ENCODE data around the gene MEG3. TPM values are rescaled to one million over a fixed set of nuclear protein-coding genes. Genes with fewer than 3 reads are reported as not detected.

Gene MEG3
- total RNA-seq, 1 donor from 2014 or later = 34.8 TPM

- intact Hi-C loops (cut with DNase I) = no loop called here
- DNase-seq (ENCODE audit: missing footprints) (peak; percentile 52), ATAC-seq (no peak)
Observed at GRCh38 chr14:100867631-100868315, 41.9 kb downstream of the MEG3 start.

GRCh38 chr14:100868621-100869370 is 42.9 kb downstream of the MEG3 start:
- intact Hi-C loops (cut with DNase I) = no loop called here

GRCh38 chr14:100871234-100872186 is 45.6 kb downstream of the MEG3 start:
- no peak for DNase-seq (ENCODE audit: missing footprints)
- ATAC-seq = peak; percentile 6
- intact Hi-C loops (cut with DNase I) = no loop called here

More at GRCh38 chr14:100868621-100869370, 42.9 kb downstream of the MEG3 start:
- no peak for ATAC-seq
- DNase-seq (ENCODE audit: missing footprints) = peak; percentile 48

GRCh38 chr14:100872259-100873095 is 46.6 kb downstream of the MEG3 start:
- intact Hi-C loops (cut with DNase I) = no loop called here
- DNase-seq (ENCODE audit: missing footprints) = peak; percentile 40
- no peak for ATAC-seq

- ATAC-seq (no peak), DNase-seq (ENCODE audit: missing footprints) (peak; percentile 26)
- intact Hi-C loops (cut with DNase I) = no loop called here
Observed at GRCh38 chr14:100873096-100873482, 47.2 kb downstream of the MEG3 start.

DNA sequence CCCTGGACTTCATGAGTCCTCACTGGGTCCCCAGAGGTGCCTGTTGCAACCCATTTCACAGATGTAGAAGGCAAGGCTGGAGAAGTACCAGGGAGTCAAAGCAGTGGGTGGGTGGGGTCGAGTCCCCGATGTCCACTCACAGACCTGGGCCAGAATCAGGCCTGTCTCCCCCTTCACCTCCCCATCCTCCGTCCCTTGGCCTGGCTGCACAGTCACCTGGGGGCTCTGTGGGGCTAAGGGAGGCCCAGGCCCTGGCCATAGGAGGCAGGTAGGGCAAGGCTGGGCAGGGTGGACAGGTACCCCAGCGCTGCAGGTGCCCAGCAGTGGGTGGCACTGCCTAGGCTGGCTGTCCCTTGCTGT is 48.1 kb downstream of the MEG3 start:
- ATAC-seq = no peak
- intact Hi-C loops (cut with DNase I) = no loop called here
- DNase-seq (ENCODE audit: missing footprints) = peak; percentile 41

GRCh38 chr14:100874411-100875091 is 48.6 kb downstream of the MEG3 start:
- ATAC-seq (no peak), DNase-seq (ENCODE audit: missing footprints) (peak; percentile 52)

DNA sequence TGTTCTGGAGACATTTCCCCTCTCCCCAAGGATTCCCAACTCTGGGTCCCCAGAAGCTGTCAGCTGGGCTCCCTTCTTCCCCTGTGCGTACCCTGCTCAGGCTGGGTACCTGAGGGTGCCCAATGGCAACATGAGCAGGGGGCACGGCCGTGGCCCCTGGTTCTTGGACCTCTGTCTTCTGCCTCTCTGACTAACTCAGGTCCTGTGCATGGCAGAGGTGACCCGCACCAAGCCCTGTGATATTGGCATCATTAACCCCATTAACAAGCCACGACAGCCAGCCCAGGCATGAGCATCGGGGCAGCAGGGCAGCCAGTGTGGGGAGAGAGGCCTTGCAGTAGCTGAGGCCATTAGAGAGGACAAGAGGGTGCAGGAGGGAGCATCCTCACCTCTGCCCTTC is 49.2 kb downstream of the MEG3 start:
- intact Hi-C loops (cut with DNase I) = no loop called here
- ATAC-seq = no peak

More at GRCh38 chr14:100874411-100875091, 48.6 kb downstream of the MEG3 start:
- intact Hi-C loops (cut with DNase I) = no loop called here

GRCh38 chr14:100875861-100876590 is 50.1 kb downstream of the MEG3 start:
- intact Hi-C loops (cut with DNase I) = no loop called here
- DNase-seq (ENCODE audit: missing footprints) = peak; percentile 31
- ATAC-seq = no peak

More for the DNA sequence above, 49.2 kb downstream of the MEG3 start:
- peak; percentile 33 for DNase-seq (ENCODE audit: missing footprints)

- DNase-seq (ENCODE audit: missing footprints) = peak; percentile 49
- no peak for ATAC-seq
- intact Hi-C loops (cut with DNase I) = no loop called here
Observed at GRCh38 chr14:100878271-100879146, 52.6 kb downstream of the MEG3 start.

DNA sequence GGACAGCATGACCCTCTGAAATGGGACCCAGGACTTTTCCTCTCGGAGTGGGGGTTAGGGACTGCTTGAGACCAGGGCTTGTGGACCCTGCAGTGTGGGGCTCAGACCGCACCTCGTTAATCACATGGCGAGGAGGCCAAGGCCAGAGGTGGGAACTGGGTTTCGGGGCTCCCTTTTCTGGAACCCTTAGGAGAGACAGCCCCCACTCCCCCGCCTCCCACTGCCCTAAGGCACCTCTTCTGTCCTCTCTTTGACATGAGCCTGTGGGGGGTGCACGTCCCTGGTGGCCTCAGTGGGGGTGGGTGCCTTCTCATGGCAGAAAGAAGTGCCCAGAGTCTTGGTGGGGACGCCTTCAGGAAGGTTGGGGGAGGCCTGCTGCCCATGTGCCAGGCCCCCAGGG is 53.3 kb downstream of the MEG3 start:
- ATAC-seq (no peak), DNase-seq (ENCODE audit: missing footprints) (peak; percentile 44)
- intact Hi-C loops (cut with DNase I) = no loop called here

- no peak for ATAC-seq
- peak; percentile 28 for DNase-seq (ENCODE audit: missing footprints)
- intact Hi-C loops (cut with DNase I) = no loop called here
Observed at GRCh38 chr14:100879782-100880181, 53.9 kb downstream of the MEG3 start.

- DNase-seq (ENCODE audit: missing footprints) (peak; percentile 43), ATAC-seq (no peak)
- intact Hi-C loops (cut with DNase I) = no loop called here
Observed at GRCh38 chr14:100880271-100881101, 54.6 kb downstream of the MEG3 start.

DNA sequence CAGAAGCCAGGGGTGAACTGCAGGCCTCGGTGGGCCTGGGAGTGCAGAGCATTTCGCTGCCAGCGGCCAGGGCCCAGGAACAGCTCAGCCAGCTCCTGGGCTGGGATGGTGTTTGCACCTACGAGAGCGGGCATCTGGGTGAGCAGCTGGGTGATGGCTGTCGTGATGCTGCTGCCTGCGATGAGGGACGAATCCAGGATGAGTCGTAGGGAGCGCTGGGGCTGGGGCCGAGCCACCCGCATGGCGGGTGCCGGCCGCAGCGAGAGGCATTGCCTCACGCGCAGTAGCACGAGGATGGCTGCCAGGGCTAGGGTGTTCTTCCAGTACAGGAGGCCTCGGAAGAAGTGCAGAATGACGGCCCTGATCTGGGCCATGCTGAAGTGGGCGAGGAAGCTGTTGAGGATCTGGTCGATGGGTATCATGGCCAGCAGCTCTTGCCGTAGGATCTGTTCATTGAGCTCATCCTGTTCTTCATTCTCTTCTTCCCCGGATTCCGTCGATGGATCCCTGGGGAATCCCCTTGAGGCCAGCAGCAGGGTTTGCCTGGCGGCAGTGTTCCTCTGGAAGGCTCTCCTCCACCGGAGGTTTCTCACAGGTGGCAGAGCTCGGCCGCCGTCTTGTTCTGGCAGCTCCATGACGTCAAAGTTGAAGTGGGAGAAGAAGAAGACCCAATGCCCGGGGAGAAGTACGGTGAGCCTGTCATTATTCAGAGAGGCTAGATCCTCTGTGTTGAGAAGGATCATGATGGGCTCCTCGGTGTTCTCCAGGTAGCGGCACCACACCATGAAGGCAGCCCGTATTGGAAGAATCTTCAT is 55.5 kb downstream of the MEG3 start:
- intact Hi-C loops (cut with DNase I) = no loop called here
- DNase-seq (ENCODE audit: missing footprints) (peak; percentile 41), ATAC-seq (no peak)
